GM19351 (cell line): ENCODE results near the gene ZFYVE28.
A peak's percentile ranks its signal among the peaks of the same experiment; 100 is the strongest.

ENCODE experiments used
- ATAC-seq: cut with Tn5 transposase; IDR thresholded peaks from one replicate; pipeline ENCODE4 v1.9.1; 2021; ENCODE audit warnings: mild to moderate bottlenecking, moderate library complexity; ENCODE audit not compliant: unreplicated experiment

ZFYVE28 gene

DNA sequence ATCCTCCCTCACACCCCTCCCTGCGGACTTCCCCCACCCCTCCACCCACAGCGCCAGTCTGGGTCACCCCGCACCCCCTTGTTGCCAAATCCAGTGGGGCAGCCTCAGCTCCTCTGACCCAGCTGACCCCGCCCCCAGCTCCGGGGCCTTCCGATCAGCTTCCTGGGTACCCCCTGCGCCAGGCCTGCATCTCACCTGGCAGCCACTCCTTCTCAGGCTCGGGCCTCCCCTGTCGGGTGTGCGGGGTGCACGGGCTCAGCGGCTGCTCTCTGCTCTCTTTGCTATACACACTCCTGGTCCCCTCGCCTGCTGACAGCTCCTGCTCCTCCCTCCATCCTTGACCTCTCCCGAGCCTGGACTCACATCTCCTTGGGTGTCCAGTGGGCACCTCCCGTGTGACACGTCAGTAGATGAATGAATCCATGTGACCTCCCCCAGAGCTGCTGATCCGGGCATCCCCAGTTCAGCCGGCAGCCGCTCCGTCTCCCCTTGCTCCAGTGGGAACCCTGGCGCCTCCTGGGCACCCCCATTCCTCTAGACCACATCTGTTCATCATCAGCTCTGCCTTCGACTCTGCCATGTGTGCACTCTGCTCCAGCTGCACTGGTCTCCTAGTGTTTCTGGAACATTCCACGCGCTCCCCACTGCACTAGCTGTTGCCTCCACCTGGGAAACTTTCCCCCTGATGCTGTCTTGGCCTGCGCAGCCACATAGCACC, 10.2 kb upstream of the ZFYVE28 start:
- ATAC-seq = no peak

DNA sequence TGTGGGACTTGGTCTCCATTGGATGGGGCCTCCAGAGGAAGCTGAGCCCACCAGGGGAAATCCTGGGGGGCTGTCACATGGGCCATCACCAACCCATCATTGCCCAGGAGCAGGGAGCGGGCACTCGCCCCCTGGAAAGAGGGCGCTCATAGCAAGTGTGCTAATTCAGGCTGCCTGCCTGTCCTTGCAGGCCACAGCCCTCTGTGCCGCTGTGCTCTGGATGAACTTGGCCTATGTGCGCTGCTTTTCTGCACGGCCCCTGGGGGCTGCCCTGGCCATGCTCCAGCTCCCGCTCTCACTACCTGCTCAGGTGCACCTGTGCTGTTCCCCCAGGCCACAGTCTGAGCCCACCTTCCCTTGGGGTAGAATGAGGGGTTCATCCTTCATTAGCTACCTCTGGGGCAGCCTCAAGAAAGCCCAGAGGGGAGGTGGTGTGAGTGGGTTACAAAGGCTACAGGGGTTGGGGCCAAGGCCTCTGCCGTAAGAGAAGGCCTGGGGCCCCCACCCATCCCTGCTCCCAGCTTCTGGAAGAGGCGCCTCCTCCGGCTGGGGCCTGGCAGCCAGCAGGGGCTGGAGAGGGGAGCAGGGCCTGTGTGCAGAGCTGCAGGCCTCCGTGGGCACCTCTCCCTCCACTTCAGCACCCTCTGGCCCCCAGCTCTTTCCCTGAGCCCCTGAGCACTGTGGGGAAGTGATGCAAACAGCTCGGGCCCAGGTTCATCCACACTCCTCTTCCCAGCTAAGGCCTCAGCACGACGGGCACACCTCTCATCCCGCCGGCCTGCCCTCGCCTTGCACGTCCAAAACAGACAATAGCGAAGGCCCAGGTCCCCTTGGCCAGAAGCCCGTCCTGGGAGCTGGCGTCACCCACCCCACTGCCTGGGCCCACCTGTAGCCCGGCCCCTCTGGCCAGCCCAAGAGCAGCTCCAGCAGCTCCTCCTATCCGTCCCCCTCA, 9.2 kb upstream of the ZFYVE28 start:
- no peak for ATAC-seq

DNA sequence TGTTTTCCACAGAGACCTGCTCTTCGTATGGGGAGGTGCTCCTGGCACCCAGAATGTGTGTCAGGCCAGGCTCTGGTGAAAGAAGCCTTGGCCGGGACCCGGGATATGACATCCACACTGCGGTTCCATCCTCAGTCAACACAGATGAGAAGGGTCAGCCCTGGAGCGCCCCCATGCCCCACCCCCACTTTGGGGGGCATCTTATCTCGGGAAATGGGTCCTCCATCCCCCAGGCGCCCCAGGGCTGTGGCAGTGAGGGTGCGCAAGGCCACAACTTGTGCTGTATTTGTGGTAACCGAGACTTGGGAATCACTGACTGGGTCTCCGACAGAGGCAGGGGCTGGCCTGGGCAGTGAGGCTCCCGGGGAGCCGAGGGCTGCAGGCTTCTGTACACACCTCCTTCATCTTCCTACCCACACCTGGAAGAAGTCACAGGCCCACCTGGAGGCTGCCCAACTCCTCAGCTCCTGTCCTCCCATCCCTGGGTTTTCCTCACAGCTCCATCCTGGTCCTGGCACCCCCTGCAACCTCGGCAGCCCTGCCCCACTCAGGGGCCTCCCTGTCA, 8.3 kb upstream of the ZFYVE28 start:
- ATAC-seq = no peak

DNA sequence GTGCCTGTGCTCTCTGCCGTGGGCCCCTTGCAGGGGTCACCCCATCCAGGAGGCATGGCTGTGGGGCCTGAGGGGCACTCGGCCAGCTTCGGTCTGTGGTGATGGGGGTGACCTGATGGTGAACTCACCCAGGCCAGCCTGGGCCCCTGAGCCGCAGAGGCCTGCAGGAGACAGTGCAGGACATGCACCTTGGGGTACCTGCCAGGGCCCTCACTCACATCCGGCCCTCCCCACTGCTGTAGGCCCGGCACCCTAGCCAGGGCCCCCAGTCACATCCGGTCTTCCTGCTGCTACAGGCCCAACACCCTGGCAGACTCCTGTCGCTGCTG, 7.6 kb upstream of the ZFYVE28 start:
- ATAC-seq = no peak

DNA sequence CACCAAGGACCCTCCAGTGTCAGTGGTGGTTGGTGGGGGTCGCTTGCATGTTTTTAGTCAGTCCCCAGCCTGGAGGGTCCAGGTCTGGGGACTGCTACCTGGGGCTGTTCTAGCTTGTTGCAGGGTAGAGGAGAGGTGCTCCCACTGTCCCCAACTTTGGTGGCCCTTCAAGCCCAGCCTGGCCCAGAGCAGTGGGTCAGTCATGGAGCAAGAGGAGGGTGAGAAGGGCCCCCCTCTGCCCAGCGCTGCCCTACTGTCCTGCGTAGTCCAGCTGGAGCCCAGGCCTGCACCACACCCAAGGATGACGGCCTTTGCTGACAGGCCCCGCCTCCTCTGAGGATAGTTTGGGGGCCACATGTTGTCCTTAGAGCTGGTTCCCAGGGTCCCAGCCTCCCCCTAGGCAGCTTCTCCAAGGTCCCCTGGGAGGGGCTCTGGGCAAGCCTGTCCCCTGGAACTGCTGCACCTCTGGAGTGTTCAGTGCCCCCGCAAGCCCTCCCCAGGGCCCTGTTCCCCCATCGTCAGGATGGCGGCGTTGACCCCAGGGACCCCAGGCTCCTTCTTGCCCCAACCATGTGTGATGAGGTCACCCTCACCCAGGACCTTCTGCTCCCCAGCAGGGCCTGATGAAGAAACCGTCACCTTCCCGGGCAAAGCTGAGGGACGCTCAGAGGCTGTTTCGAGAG, 7.1 kb upstream of the ZFYVE28 start:
- ATAC-seq = no peak

DNA sequence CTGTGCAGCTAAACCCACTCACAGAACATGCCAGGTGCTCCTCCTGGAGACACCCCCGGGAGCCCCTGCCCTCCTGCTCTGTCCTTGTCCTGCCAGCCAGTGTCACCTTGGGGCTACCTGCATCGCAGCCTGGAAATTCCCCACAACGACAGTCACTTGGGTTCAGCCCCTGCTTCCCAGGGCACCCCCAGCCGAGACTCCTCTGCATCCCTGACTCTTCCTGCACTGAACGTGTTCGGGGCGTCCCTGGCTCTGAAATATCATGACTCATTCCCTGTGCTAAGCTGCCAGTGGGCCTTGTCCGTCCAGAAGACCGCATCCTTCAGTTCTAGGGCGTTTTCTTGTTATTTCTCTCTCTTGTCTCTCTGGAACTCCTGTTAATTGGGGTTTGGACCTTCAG, 6.1 kb upstream of the ZFYVE28 start:
- no peak for ATAC-seq

DNA sequence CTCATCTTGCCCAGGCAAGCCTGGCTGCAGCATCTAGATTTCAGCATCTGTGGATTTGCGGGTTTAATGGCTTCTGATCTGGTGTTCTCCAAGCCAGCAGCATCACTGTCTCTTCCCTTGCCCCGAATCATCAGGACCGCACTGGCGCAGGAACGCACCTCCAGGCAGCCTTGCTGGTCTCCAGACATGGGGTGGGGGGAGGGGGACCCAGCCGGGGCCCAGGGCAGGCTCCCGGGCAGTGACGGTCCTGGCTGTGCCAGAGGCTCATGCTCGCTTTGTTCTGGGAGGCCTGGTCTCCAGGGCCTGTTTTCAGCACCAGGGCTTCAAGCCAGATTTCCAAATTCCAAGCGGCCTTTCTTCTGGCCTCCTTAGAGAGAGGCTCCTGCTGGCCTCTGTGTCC, 5.2 kb upstream of the ZFYVE28 start:
- no peak for ATAC-seq

DNA sequence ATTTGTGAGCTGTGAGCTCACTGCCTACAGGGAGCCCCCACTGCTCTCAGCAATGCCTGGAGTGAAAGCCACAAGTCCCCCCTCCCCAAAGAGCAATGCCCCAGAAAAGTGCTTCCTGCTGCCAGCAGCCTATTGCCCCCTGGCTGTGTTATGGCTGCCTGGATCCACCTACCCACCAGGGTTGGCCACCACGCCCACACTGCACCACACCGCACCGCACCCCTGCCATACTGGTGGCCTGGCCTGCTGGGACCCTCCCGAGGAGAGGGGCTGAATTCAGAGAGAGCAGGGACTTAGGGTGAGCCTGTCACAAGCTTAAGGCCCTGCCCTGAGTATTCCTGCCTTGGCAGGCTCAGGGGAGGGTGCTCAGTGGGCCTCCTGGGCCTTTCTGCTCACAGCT, 4.6 kb upstream of the ZFYVE28 start:
- no peak for ATAC-seq

DNA sequence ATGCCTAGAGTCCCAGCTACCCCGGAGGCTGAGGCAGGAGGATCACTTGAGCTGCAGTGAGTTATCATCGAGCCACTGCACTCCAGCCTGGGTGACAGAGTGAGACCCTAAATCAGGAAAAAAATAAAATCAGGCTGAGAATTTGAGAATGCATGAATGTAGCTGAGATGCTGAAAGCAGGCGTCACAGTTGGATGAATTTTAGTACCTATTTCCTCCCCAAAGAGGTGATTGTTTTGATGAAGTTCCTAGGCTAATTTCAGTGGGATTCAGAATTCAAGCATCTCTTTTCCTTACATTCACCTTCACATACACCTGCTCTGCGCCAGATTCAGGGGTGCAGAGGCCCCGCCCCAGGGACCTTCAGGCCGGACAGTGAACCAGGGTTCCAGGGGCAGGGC, 3.5 kb upstream of the ZFYVE28 start:
- ATAC-seq = no peak

DNA sequence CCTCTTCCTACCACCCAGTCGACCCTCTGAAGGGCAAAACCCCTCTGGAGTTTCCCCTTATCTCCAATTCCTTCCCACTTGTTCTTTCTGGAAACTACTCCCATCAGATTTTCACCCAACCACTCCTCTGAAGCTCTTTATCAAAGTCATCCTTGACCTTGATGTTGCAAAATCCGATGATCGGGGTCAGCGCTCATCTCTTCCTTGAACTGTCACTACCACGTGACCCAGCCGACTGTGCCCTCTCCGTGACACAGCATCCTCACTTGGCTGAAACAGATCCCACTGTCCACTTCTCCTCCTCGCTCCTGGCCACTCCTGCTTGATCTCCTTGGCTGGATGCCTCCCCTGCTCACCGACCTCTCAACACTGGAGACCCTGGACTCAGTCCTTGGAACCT, 1.4 kb upstream of the ZFYVE28 start:
- no peak for ATAC-seq

DNA sequence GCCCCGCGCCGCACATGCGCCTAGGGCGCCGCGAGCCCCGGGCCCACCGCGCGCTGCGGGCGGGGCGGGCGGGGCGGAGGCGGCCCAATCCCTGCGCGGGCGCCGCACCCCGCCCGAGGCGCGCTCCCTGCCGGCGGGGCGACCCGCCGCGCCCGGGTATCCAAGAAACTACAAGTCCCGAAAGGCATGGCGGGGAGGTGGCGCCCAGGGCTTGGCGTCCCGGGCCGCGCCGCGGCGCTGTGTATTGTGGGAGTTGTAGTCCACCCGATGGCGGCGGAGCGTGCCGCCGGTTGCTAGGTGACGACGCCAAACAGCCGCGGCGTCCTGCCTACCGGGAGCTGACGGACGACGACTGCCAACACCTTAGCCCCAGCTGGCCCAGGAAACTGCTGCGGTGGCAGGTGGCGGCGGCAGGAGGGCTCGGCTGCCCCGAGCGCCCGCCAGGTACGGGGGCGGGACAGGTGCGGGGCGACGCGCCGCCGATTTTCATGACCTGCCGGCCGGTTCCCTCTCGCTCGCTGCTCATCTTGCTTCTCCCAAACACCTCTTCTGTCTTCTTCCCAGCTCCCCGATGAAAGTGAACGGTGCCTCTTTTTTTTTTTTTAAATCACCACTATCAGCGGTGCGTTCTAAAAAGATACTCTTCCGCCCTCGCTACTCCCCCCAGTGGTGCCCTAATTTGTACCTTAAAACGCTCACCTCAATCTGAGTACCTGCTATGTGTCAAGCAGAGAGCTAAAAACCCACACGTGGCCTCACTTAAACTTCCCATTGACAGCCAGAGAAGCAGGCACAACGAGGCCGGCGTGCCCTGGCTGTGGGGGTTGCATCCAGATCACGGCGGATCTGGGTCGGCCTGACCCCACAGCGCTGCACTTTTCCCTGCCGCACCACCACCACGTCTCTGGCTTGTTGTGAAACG, 466 bp upstream of the ZFYVE28 start, which contains the start of gene CFAP99:
TSS of gene CFAP99 (plus strand) at position 306 of the 922 bp plus-strand sequence.
- peak; percentile 89 for ATAC-seq

DNA sequence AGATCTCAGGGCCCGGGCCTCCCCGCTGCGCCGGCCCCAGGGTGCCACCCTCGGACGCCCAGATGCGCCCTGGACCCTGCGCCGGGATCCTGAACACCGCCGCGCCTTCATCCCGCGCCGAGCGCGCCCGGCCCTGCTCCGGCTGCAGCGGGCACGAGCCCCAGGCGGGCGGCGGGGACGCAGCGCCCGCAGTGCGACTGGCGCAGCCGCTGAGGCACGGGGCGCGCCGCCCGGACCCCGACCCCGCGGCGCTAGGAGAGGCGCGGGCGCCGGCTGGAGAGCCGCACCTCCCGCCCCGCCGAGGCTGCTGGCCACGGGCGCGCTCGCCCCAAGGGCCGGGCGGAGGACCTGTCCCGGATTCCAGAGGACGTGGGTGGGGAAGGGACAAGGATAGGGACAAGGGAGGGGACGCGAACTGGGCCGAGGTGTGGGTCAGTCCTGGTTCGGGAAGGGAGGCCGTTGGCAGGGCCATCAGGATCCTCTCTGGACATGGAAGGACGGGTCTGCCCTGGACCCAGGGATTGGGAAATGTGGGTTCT, 1.1 kb downstream of the ZFYVE28 start:
- no peak for ATAC-seq

DNA sequence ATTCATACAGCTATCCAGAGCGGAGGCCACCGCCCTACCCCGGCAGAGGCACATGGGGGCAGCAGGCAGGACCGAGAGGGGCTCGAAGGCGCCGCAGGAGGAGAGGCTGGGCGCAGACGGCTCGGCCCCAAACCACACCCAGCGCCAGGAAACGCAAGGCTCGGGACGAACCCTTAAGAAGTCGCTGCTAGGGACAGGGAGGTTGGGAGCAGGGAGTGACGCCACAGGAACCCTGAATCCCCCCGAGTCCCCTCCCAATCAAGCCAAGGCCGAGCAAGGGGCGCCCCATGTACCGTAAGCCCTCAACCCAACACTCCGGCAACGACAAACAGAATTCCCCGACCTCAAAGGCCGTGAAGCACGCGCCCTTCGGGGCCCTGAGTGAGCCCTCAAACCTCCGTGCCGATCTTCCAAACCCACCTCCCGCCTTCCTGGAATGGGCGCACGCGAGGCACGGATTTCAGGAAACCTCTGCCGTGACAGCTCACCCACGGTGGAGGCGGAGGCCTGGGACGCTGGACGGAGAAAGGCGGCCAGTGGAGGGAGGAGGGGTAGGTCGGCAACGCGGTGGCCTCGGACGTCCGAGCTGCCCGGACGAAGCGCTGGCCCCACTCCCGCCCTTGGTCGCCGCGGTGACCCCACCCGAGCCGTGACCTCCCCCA, 1.8 kb downstream of the ZFYVE28 start:
- ATAC-seq = no peak

DNA sequence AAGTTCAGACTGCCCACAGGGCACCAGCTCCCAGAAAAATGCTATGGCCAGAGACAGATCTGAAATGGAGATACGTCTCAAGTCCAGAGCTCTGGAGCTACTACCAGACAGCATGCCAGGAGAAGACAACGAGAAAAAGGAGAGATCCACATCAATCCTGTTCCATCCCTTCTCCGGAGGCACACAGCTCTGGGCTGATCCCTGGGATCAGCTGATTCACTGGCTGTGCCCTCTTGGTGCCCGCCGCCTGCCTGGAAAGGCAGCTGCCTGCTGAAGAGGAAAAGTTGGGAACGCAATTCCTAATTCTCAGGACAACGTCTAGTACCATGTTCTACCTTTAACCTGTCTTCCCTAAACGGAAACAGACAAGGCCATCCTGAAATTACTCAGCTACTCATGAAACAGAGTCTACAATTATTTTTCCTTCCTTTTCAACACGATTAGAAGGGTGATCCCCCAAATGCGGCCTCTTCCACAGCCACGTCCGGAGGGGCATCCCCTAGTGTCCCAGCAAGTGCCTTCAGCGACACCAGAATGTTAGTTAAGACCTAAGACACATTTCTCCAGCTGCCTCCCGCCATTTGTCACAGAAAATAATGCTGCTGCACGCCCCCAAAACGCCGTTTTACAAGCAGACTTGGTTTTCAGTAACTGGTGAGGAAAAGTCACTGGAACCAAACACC, 2.4 kb downstream of the ZFYVE28 start:
- no peak for ATAC-seq

DNA sequence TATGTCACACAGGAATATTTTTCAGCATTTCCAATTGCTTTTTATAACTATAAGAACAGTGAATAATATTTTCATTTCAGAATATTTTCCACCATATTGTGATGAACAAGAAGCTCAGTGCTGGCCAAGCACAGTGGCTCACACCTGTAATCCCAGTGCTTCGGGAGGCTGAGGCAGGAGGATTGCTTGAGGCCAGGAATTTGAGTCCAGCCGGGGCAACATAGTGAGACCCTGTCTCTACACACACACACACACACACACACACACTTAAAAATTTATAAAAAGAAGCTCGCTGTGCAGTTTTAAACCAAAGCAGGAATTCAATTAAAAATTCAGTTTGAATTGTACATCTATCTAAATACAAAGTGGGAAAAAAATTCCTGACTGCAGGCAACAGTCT, 3.2 kb downstream of the ZFYVE28 start:
- no peak for ATAC-seq

DNA sequence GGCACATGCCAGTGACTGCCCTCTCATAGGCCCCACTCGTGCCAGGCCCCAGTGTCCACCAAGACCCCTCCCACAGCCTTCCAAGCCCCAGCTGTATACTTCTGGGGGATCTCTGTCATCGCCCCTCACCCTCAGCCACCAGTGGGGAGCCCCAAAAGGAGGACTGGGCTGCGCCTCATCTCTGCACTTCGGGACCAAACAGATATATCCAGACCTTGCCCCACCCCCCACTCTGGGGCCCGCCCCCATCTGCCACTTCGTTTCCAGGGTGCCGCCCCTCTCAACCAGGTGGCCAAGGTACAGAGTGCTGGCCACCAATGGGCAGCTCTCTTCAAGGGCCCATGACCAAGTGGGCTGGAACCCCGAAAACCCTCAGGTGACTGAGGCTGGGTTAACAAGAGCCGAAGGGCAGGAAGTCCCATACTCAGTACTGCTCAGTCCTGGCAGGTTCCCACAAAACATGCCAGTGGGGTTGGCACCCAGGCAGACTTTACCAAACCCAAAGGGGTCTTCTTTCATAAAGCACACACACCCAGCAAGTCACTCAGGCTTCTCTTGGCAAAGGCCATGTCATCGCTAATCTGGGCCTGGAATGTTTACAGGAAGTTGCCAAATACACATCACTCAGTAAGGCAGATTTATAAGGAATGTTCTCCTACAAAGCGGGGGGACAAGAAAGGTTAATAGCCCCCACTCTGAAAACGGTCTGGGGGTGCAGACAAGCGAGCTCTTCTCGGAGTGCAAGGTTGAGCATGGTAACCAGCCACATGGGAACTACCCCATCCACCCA, 4.4 kb downstream of the ZFYVE28 start:
- ATAC-seq = no peak

DNA sequence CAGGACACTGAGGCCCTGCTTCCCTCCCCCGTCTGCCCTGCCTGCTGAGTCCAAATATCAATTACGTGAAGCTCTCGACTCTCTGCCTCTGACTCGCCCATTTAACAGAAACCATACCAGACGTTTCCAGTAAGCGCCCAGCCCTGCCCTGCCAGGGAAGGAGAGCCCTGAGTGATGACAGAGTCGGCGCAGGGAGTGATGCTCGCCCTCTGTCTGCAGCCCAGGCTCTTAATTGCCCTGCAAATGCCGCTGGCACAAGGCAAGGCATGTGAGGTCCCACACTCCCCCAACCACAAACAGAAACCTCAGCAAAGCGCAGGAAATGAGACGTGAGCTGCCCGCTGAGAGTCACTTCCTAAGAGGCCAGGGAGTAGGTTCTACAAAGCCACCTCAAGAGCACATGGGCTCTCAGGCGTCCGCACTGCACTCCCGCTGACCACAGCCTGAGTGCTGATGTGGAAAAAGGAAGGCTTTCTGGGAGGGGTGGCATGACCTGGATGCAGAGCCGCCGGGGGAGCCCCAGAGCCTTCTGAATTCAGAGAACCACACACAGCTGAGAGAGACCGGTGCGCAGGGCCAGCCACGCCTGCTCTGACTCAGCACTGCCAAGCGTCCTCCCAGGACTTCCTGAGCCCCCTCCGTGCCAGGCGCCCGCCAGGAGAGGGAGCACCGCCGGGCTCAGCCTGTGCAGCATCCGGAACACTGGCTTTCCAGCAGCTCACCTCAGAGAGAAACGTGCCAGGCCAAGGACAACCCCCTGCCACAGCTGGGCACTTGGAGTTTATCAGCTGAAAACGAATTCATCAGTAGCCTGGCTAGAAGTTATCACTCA, 5.3 kb downstream of the ZFYVE28 start:
- peak; percentile 57 for ATAC-seq
